ENCODE measurements around the gene NLGN1. TPM values are rescaled to one million over a fixed set of nuclear protein-coding genes. Genes with fewer than 3 reads are reported as not detected.
"Not testable (repeated sequence)": the region's sequence is repeated elsewhere in the genome, so short reads cannot be mapped to it uniquely, and the experiment has no call there.

The NLGN1 gene
- total RNA-seq = 6.5 TPM
- long read RNA-seq, partial matches to known transcripts = 0 of 4 reads
- long read RNA-seq, other reads (novel, unspliced or antisense) = 4 of 4 reads

- DNase-seq (ENCODE audit: low spot score) = peak; percentile 90
Observed at GRCh38 chr3:173397161-173398110, at the start of gene NLGN1. TSS of gene NLGN1 (plus strand) at chr3:173397744.

GRCh38 chr3:173351886-173352285, 45.7 kb upstream of the NLGN1 start:
- no peak for DNase-seq (ENCODE audit: low spot score)

GRCh38 chr3:173353137-173353536, 44.4 kb upstream of the NLGN1 start:
- DNase-seq (ENCODE audit: low spot score) = not testable (repeated sequence)

- no peak for DNase-seq (ENCODE audit: low spot score)
Observed at GRCh38 chr3:173354124-173354523, 43.4 kb upstream of the NLGN1 start.

- DNase-seq (ENCODE audit: low spot score) = no peak
Observed at GRCh38 chr3:173371848-173372487, 25.6 kb upstream of the NLGN1 start.

GRCh38 chr3:173380681-173381080, 16.9 kb upstream of the NLGN1 start:
- no peak for DNase-seq (ENCODE audit: low spot score)

GRCh38 chr3:173381936-173382335, 15.6 kb upstream of the NLGN1 start:
- DNase-seq (ENCODE audit: low spot score) = peak; percentile 78

- DNase-seq (ENCODE audit: low spot score) = no peak
Observed at GRCh38 chr3:173395073-173395411, 2.5 kb upstream of the NLGN1 start.

GRCh38 chr3:173395412-173396181, 1.9 kb upstream of the NLGN1 start:
- DNase-seq (ENCODE audit: low spot score) = peak; percentile 93

GRCh38 chr3:173396191-173397041, 1.1 kb upstream of the NLGN1 start:
- DNase-seq (ENCODE audit: low spot score) = no peak

GRCh38 chr3:173398111-173398479, 551 bp downstream of the NLGN1 start:
- DNase-seq (ENCODE audit: low spot score) = no peak

- DNase-seq (ENCODE audit: low spot score) = no peak
Observed at GRCh38 chr3:173399044-173399443, 1.5 kb downstream of the NLGN1 start.

GRCh38 chr3:173401369-173401768, 3.8 kb downstream of the NLGN1 start:
- no peak for DNase-seq (ENCODE audit: low spot score)

GRCh38 chr3:173402656-173403055, 5.1 kb downstream of the NLGN1 start:
- DNase-seq (ENCODE audit: low spot score) = no peak

- no peak for DNase-seq (ENCODE audit: low spot score)
Observed at GRCh38 chr3:173403376-173403775, 5.8 kb downstream of the NLGN1 start.

GRCh38 chr3:173404156-173404555, 6.6 kb downstream of the NLGN1 start:
- no peak for DNase-seq (ENCODE audit: low spot score)

GRCh38 chr3:173410436-173410835, 12.9 kb downstream of the NLGN1 start:
- no peak for DNase-seq (ENCODE audit: low spot score)

- no peak for DNase-seq (ENCODE audit: low spot score)
Observed at GRCh38 chr3:173410849-173411248, 13.3 kb downstream of the NLGN1 start.

GRCh38 chr3:173411375-173411973, 13.9 kb downstream of the NLGN1 start:
- DNase-seq (ENCODE audit: low spot score) = no peak

GRCh38 chr3:173416070-173416469, 18.5 kb downstream of the NLGN1 start:
- no peak for DNase-seq (ENCODE audit: low spot score)

Measured in mesenteric fat pad (tissue), 1 donor.